ENCODE measurements around the gene GAREM1.
A peak's percentile ranks its signal among the peaks of the same experiment; 100 is the strongest.

- TF ChIP-seq POLR2A (IDR thresholded peaks at IDR 0.05) (no peak), CTCF (IDR thresholded peaks at IDR 0.05) (peak in 3 of 7 experiments; percentile 15 to 31 (median 22)), POLR2AphosphoS5 (IDR thresholded peaks at IDR 0.05) (peak in 2 of 3 donors; percentile 21 to 24), EP300 (IDR thresholded peaks at IDR 0.05) (no peak)
Measured at GRCh38 chr18:32469190-32469651, 1.5 kb downstream of the GAREM1 start.
